ENCODE results near the gene CRISP2. TPM values are rescaled to one million over a fixed set of nuclear protein-coding genes. Genes with fewer than 3 reads are reported as not detected.

Gene CRISP2
- total and polyA plus RNA-seq, 2 experiments from 2014 or later: 0.63 to 1.2 TPM

- H3F3A ChIP-seq (replicated peaks; ENCODE audit: low read depth): no peaks in the 10 kb centered on the region
- H3K79me2 ChIP-seq (replicated peaks; ENCODE audit: insufficient read depth): no peaks in the 10 kb centered on the region
- no peak overlapping the region for H3K27ac Mint-ChIP-seq
- no peak for ATAC-seq
- H3K9me2 ChIP-seq (ENCODE audit: insufficient read depth): no peaks in the 10 kb centered on the region
- DNase-seq (ENCODE audit: low spot score): no peak
- no peaks in the 10 kb centered on the region for H3K27me3 ChIP-seq (ENCODE audit: insufficient read depth)
- H3K36me3 ChIP-seq (ENCODE audit: insufficient read depth): no peaks in the 10 kb centered on the region
- H3K4me3 Mint-ChIP-seq: no peak overlapping the region
- peaks cover 5% of the 10 kb centered on the region; the same call in 1 of the 3 replicates for H3K4me1 Mint-ChIP-seq
- H2AFZ ChIP-seq: no peak overlapping the region
- no peaks in the 10 kb centered on the region for H4K20me1 ChIP-seq (replicated peaks; ENCODE audit: insufficient read depth)
- no peak overlapping the region for H3K4me2 ChIP-seq
- peaks cover 1% of the 10 kb centered on the region for H3K27me3 Mint-ChIP-seq (ENCODE audit: insufficient read depth, low read depth, poor library complexity)
- peaks cover 4% of the 10 kb centered on the region; the same call in 1 of the 3 replicates for H3K36me3 Mint-ChIP-seq (ENCODE audit: low read depth)
- TF ChIP-seq STAT1 (IDR thresholded peaks at IDR 0.05; ENCODE audit: unreplicated experiment): no peak
- TF ChIP-seq ZNF114 (CRISPR knock-in tag; IDR thresholded peaks at IDR 0.05): no peak
- no peak for TF ChIP-seq EZH2 (IDR thresholded peaks at IDR 0.05; ENCODE audit: low read depth, unreplicated experiment)
- no peak for TF ChIP-seq EZH2phosphoT487 (IDR thresholded peaks at IDR 0.05; ENCODE audit: unreplicated experiment)
- no peak for TF ChIP-seq ZNF462 (CRISPR knock-in tag; IDR thresholded peaks at IDR 0.05)
- no peak for TF ChIP-seq JUNB (IDR thresholded peaks at IDR 0.05; ENCODE audit: unreplicated experiment)
- TF ChIP-seq POLR2AphosphoS5 (IDR thresholded peaks at IDR 0.05; ENCODE audit: low read depth): no peak
- TF ChIP-seq, protein P1, sequence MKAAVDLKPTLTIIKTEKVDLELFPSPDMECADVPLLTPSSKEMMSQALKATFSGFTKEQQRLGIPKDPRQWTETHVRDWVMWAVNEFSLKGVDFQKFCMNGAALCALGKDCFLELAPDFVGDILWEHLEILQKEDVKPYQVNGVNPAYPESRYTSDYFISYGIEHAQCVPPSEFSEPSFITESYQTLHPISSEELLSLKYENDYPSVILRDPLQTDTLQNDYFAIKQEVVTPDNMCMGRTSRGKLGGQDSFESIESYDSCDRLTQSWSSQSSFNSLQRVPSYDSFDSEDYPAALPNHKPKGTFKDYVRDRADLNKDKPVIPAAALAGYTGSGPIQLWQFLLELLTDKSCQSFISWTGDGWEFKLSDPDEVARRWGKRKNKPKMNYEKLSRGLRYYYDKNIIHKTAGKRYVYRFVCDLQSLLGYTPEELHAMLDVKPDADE (IDR thresholded peaks at IDR 0.05): no peak
- TF ChIP-seq NANOG (IDR thresholded peaks at IDR 0.05; ENCODE audit: borderline replicate concordance): no peak
- no peak for TF ChIP-seq CREB1 (CRISPR knock-in tag; IDR thresholded peaks at IDR 0.05; ENCODE audit: low read depth)
- H3K4me1 ChIP-seq (ENCODE audit: insufficient read depth): no peaks in the 10 kb centered on the region
- no peak overlapping the region for H3K27ac ChIP-seq (ENCODE audit: low read depth)
- H3K4me3 ChIP-seq: no peak overlapping the region
- peaks cover 4% of the 10 kb centered on the region; the same call in 1 of the 3 replicates for H3K9me3 Mint-ChIP-seq
These were observed 14.9 kb downstream of the CRISP2 start for GRCh38 chr6:49698478-49698877.
